IPS DF 6.9 (cell line): Measurements from ENCODE around the gene PEX11G.

Experiments
- DNase-seq: peaks from one replicate; pipeline ENCODE4 v3.0.0-alpha.2; 2013; ENCODE audit warnings: low read depth, low spot score
- H3K27ac ChIP-seq: one replicate; pipeline ENCODE4 v1.5.1; 2013; ENCODE audit warnings: low read length, control low read depth
- H3K27me3 ChIP-seq: 2 replicates; pipeline ENCODE4 v1.6.1; 2013; ENCODE audit warnings: mild to moderate bottlenecking, low read length; ENCODE audit not compliant: control insufficient read depth, insufficient read depth
- H3K36me3 ChIP-seq: 2 replicates; pipeline ENCODE4 v1.6.1; 2013; ENCODE audit warnings: low read length; ENCODE audit not compliant: control insufficient read depth, insufficient read depth
- H3K4me1 ChIP-seq: 2 replicates; pipeline ENCODE4 v1.6.1; 2013; ENCODE audit warnings: low read length; ENCODE audit not compliant: control insufficient read depth, insufficient read depth
- H3K4me3 ChIP-seq: 2 replicates; pipeline ENCODE4 v1.5.1; 2013; ENCODE audit warnings: mild to moderate bottlenecking, low read length
- H3K9me3 ChIP-seq: 2 replicates; pipeline ENCODE4 v1.6.1; 2013; ENCODE audit warnings: low read length, inconsistent platforms; ENCODE audit not compliant: control insufficient read depth, insufficient read depth
- WGBS: extraction: QIAGEN DNeasy Blood & Tissue Kit; methylation state at CpG from one replicate; pipeline ENCODE4 v1.1.7; 2013; ENCODE audit warnings: mixed read lengths, missing lambda C conversion rate; ENCODE audit not compliant: insufficient read length, insufficient coverage; 5-methylcytosine and 5-hydroxymethylcytosine counted together

The PEX11G gene

DNA sequence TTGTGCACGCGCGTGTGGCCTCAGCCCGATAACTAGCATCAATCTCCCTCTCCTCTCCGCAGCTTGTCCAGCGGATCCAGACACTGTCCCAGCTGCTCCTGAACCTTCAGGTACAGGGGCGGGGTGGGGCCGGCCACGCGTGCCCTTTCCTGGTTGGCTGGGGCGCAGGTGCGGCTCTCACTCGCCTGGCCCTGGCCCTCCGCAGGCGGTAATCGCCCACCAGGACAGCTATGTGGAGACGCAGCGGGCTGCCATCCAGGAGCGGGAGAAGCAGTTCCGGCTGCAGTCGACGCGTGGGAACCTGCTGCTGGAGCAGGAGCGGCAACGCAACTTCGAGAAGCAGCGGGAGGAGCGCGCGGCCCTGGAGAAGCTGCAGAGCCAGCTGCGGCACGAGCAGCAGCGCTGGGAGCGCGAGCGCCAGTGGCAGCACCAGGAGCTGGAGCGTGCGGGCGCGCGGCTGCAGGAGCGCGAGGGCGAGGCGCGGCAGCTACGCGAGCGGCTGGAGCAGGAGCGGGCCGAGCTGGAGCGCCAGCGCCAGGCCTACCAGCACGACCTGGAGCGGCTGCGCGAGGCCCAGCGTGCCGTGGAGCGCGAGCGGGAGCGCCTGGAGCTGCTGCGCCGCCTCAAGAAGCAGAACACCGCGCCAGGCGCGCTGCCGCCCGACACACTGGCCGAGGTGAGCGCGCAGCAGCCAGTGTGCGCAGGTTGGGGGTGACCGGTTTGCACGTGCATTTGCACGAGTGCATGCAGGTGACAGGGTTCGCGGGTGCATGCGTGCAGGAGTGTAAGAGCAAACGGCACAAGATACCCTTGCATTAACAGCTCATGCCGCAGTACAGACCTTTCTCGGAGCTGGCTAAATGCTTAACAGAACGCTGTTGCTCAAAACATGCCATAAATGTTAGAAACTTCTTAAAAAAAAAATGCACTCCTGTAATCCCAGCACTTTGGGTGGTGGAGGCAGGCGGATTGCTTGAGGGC, 21.5 kb downstream of the PEX11G start:
- Histone ChIP-seq H3K9me3 (no peaks in the 10 kb centered on the region), H3K4me3 (no peak overlapping the region), H3K4me1 (no peaks in the 10 kb centered on the region), H3K27me3 (no peaks in the 10 kb centered on the region), H3K36me3 (peaks cover 24% of the 10 kb centered on the region; the same call in 1 of the 2 replicates), H3K27ac (no peak overlapping the region)
- WGBS = no CpG with 5 or more reads among the region's 86 CpGs
- no peak for DNase-seq

DNA sequence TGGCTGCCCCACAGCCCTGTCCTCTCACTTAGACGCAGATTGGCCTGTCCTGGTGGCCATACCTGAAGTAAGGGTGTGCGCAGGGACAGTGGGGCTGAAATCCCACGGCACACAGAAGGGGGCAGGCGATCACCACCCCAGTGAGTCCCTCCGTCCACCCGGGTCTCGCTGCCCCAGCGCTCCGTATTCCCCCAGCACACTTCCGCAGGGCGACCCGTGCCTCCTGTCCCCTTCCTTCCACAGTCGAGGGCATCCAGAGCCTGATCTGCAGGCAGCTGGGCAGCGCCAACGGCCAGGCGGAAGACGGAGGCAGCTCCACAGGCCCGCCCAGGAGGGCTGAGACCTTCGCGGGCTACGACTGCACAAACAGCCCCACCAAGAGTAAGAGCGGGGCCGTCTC, 25.3 kb downstream of the PEX11G start:
- WGBS = no CpG with 5 or more reads among the region's 23 CpGs
- H3K4me3 ChIP-seq = no peak overlapping the region
- no peaks in the 10 kb centered on the region for H3K9me3 ChIP-seq
- H3K27me3 ChIP-seq = no peaks in the 10 kb centered on the region
- no peaks in the 10 kb centered on the region for H3K4me1 ChIP-seq
- peaks cover 17% of the 10 kb centered on the region for H3K36me3 ChIP-seq
- H3K27ac ChIP-seq = no peak overlapping the region
- DNase-seq = no peak

DNA sequence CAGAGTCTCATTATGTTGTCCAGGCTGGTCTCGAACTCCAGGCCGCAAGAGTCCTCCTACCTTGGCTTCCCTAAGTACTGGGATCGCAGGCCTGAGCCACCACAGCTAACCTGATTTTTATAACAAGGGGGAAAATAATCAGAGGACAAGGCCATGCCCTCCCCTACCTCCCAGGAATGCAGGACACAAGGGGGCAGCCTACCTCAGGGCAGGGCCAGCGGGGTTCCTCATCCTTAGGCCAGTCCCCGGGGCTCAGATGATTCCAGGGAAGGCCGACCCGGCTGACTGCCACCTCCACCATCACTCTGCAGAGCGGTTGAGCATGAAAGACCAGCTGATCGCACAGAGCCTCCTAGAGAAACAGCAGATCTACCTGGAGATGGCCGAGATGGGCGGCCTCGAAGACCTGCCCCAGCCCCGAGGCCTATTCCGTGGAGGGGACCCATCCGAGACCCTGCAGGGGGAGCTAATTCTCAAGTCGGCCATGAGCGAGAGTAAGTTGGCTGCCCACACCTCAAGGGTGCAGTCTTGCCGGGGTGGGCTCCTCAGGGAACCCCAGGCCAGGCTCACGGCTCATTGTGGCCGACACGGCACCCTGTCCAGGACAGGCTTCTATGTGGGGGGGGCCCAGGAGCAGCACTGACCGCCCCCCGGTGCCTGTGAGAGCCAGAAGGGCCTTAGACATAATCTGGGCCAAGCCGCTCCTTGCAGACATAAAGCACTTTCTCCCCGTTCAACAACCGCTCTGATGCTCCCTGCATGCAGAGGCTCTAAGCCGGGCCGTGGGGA, 26.8 kb downstream of the PEX11G start:
- WGBS = no CpG with 5 or more reads among the region's 28 CpGs
- H3K9me3 ChIP-seq = no peaks in the 10 kb centered on the region

GRCh38 chr19:7460562-7460966, 28.3 kb downstream of the PEX11G start:
- Histone ChIP-seq H3K27ac (no peak overlapping the region), H3K36me3 (peaks cover 16% of the 10 kb centered on the region)
- no peak for DNase-seq

More for the DNA sequence above, 26.8 kb downstream of the PEX11G start:
- no peak for DNase-seq
- Histone ChIP-seq H3K27me3 (no peaks in the 10 kb centered on the region), H3K36me3 (peaks cover 18% of the 10 kb centered on the region), H3K4me1 (no peaks in the 10 kb centered on the region), H3K4me3 (no peak overlapping the region), H3K27ac (no peak overlapping the region)

DNA sequence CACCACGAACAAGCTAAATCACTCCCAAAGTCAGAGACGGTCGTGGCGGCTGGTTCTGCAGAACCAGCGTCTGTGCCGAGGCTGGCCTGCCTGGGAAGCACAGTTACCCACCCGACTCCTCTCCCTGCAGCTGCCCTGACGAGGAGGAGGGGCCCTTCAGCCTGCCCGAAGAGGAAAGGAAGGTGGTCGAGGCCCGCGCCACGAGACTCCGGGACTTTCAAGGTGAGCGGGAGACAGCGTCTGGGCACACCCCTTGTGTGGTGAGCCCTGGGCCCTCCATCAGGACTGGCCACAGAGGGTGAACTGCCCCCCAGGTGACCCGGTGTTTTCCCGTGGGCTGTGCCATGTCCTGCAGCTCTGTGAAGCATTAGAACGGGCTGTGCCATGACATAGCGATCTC, 29.1 kb downstream of the PEX11G start:
- no CpG with 5 or more reads among the region's 20 CpGs for WGBS
- Histone ChIP-seq H3K4me1 (no peaks in the 10 kb centered on the region), H3K4me3 (no peak overlapping the region), H3K27me3 (no peaks in the 10 kb centered on the region), H3K9me3 (no peaks in the 10 kb centered on the region), H3K27ac (no peak overlapping the region), H3K36me3 (peaks cover 16% of the 10 kb centered on the region)
- DNase-seq = no peak

More at GRCh38 chr19:7460562-7460966, 28.3 kb downstream of the PEX11G start:
- H3K27me3 ChIP-seq = no peaks in the 10 kb centered on the region
- no peak overlapping the region for H3K4me3 ChIP-seq
- no peaks in the 10 kb centered on the region for H3K9me3 ChIP-seq
- no CpG with 5 or more reads among the region's 14 CpGs for WGBS
- H3K4me1 ChIP-seq = no peaks in the 10 kb centered on the region

GRCh38 chr19:7458675-7459074, 30.2 kb downstream of the PEX11G start:
- peaks cover 15% of the 10 kb centered on the region for H3K36me3 ChIP-seq
- WGBS = no CpG with 5 or more reads among the region's 9 CpGs
- H3K4me3 ChIP-seq = no peak overlapping the region
- H3K9me3 ChIP-seq = no peaks in the 10 kb centered on the region
- no peak overlapping the region for H3K27ac ChIP-seq
- no peaks in the 10 kb centered on the region for H3K4me1 ChIP-seq
- H3K27me3 ChIP-seq = no peaks in the 10 kb centered on the region
- DNase-seq = no peak

DNA sequence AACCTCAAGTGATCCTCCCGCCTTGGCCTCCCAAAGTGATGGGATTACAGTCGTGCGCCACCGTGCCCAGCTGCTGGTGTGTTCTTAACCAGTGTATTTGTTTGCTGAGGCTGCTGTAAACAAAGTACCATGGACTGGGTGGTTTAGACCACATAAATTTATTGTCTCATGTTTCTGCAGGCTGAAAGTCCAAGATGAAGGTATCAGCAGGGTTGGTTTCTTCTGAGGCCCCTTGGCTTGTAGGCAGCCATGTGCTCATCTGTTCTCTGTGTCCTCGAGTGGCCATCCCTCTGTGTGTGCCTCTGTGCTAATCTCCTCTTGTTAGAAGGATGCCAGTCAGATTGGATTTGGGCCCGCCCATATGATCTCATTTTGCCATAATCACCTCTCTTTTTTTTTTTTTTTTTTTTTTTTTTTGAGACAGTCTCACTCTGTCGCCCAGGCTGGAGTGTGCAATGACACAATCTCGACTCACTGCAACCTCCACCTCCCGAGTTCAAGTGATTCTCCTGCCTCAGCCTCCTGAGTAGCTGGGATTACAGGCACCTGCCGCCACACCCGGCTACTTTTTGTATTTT, 31.8 kb downstream of the PEX11G start:
- Histone ChIP-seq H3K9me3 (no peaks in the 10 kb centered on the region), H3K4me3 (no peak overlapping the region), H3K27me3 (no peaks in the 10 kb centered on the region), H3K4me1 (no peaks in the 10 kb centered on the region), H3K27ac (no peak overlapping the region), H3K36me3 (peaks cover 15% of the 10 kb centered on the region)
- no peak for DNase-seq
- WGBS = no CpG with 5 or more reads among the region's 11 CpGs

- DNase-seq = no peak
- Histone ChIP-seq H3K27me3 (no peaks in the 10 kb centered on the region), H3K27ac (no peak overlapping the region), H3K36me3 (peaks cover 15% of the 10 kb centered on the region), H3K9me3 (no peaks in the 10 kb centered on the region), H3K4me1 (no peaks in the 10 kb centered on the region), H3K4me3 (no peak overlapping the region)
- no CpG with 5 or more reads among the region's 14 CpGs for WGBS
Measured at GRCh38 chr19:7455600-7456296, 33.1 kb downstream of the PEX11G start.

GRCh38 chr19:7454998-7455397, 33.8 kb downstream of the PEX11G start:
- Histone ChIP-seq H3K27ac (no peak overlapping the region), H3K9me3 (no peaks in the 10 kb centered on the region), H3K4me3 (no peak overlapping the region), H3K36me3 (peaks cover 15% of the 10 kb centered on the region), H3K4me1 (no peaks in the 10 kb centered on the region), H3K27me3 (no peaks in the 10 kb centered on the region)
- WGBS = no CpG with 5 or more reads among the region's 8 CpGs
- no peak for DNase-seq
